H1 (cell line): ENCODE results near the gene CCDC80. TPM values are rescaled to one million over a fixed set of nuclear protein-coding genes. Genes with fewer than 3 reads are reported as not detected.

ENCODE experiments used
- CTCF ChIA-PET: fragments of 300-600 bp; sonication (Branson Sonifier 250); formaldehyde crosslinking; loops from one replicate; lab custom pipeline; 2021; ENCODE audit not compliant: partially characterized antibody; lab: Charles Lee
- POLR2A ChIA-PET: fragments of 300-600 bp; sonication (Branson Sonifier 250); formaldehyde crosslinking; loops from one replicate; lab custom pipeline; 2021; ENCODE audit warnings: inconsistent platforms; ENCODE audit not compliant: partially characterized antibody; lab: Charles Lee
- DNase-seq, 2 experiments: peaks; one replicate each; pipeline versions ENCODE4 v3.0.0 to v3.0.0-alpha.2; 2010 to 2022; ENCODE audit warnings: low spot score in 2 of 2, low read depth in 1 of 2, mixed read lengths in 1 of 2
- FAIRE-seq: peaks from 2 replicates; lab custom pipeline; 2011; peaks lifted over from hg19 to GRCh38; lab: Jason Lieb, UNC
- H2AFZ ChIP-seq: 2 replicates; pipeline ENCODE4 v1.8.1; 2012; ENCODE audit warnings: low read length, inconsistent platforms
- H2AK5ac ChIP-seq: 2 replicates; pipeline ENCODE4 v1.6.1; 2013; ENCODE audit warnings: low read depth, low read length
- H2BK120ac ChIP-seq: replicated peaks from 2 replicates; pipeline ENCODE3; 2013; ENCODE audit warnings: low read depth, low read length, inconsistent platforms
- H2BK12ac ChIP-seq: 2 replicates; pipeline ENCODE4 v1.6.1; 2013; ENCODE audit warnings: low read depth, low read length
- H2BK15ac ChIP-seq: 2 replicates; pipeline ENCODE4 v1.6.1; 2013; ENCODE audit warnings: low read length
- H2BK20ac ChIP-seq: 2 replicates; pipeline ENCODE4 v1.6.1; 2013; ENCODE audit warnings: low read length
- H2BK5ac ChIP-seq: 2 replicates; pipeline ENCODE4 v1.6.1; 2013; ENCODE audit warnings: low read depth, low read length
- H3K14ac ChIP-seq: 2 replicates; pipeline ENCODE4 v1.6.1; 2013; ENCODE audit warnings: inconsistent platforms; ENCODE audit not compliant: insufficient read length
- H3K18ac ChIP-seq: 2 replicates; pipeline ENCODE4 v1.6.1; 2013; ENCODE audit warnings: low read length; ENCODE audit errors: extremely low read depth
- H3K23ac ChIP-seq: 2 replicates; pipeline ENCODE4 v1.6.1; 2013; ENCODE audit warnings: inconsistent platforms; ENCODE audit not compliant: insufficient read length
- H3K23me2 ChIP-seq: 2 replicates; pipeline ENCODE4 v1.6.1; 2013; ENCODE audit warnings: low read depth, low read length
- H3K27ac ChIP-seq: 2 replicates; pipeline ENCODE4 v1.6.1; 2011; ENCODE audit warnings: low read depth, low read length, inconsistent platforms
- H3K27me3 ChIP-seq, 4 experiments: replicated peaks in 1 of 4; 1 replicate in 1 of 4; 2 replicates in 3 of 4; pipeline versions ENCODE4 v1.6.1 to v1.8.1; 2011 to 2013; ENCODE audit warnings: low read length in 3 of 4, mild to moderate bottlenecking in 3 of 4, inconsistent platforms in 2 of 4, mixed read lengths in 2 of 4, moderate library complexity in 1 of 4; ENCODE audit not compliant: control insufficient read depth in 3 of 4, insufficient read depth in 3 of 4; ENCODE audit errors: extremely low read depth in 1 of 4
- H3K36me3 ChIP-seq, 4 experiments: 2 replicates each; pipeline versions ENCODE4 v1.6.1 to v1.8.1; 2011 to 2013; ENCODE audit warnings: mild to moderate bottlenecking in 4 of 4, low read length in 3 of 4, moderate library complexity in 2 of 4, control low read depth in 1 of 4, inconsistent platforms in 1 of 4; ENCODE audit not compliant: insufficient read depth in 4 of 4, control insufficient read depth in 2 of 4
- H3K4ac ChIP-seq: replicated peaks from 2 replicates; pipeline ENCODE3; 2013; ENCODE audit warnings: low read length, low read depth, mixed read lengths, inconsistent platforms; ENCODE audit not compliant: insufficient read length
- H3K4me1 ChIP-seq, 4 experiments: replicated peaks in 1 of 4; 1 replicate in 1 of 4; 2 replicates in 3 of 4; pipeline versions ENCODE4 v1.6.1 to v1.8.1; 2011 to 2013; ENCODE audit warnings: low read length in 3 of 4, inconsistent platforms in 2 of 4, mixed read lengths in 1 of 4; ENCODE audit not compliant: insufficient read depth in 4 of 4, control insufficient read depth in 3 of 4
- H3K4me2 ChIP-seq, 2 experiments: 2 replicates each; pipeline versions ENCODE4 v1.6.1 to v1.8.1; 2011 to 2013; ENCODE audit warnings: low read depth in 2 of 2, low read length in 2 of 2, control low read depth in 1 of 2, inconsistent platforms in 1 of 2, mild to moderate bottlenecking in 1 of 2; ENCODE audit not compliant: insufficient read depth in 1 of 2
- H3K4me3 ChIP-seq, 4 experiments: fragments of 200-600, 300-600 bp in 1 of 4; sonication (generic), shearing (Covaris generic), sonication (Bioruptor Twin) in 1 of 4; 2 replicates each; pipeline versions ENCODE4 v1.5.1 to v1.8.1; 2011 to 2016; ENCODE audit warnings: low read length in 4 of 4, low read depth in 3 of 4, control low read depth in 2 of 4, inconsistent platforms in 2 of 4, mild to moderate bottlenecking in 2 of 4, mixed read lengths in 1 of 4, moderate library complexity in 1 of 4; ENCODE audit not compliant: insufficient read depth in 2 of 4; ENCODE audit errors: extremely low read depth in 1 of 4
- H3K56ac ChIP-seq: replicated peaks from 2 replicates; pipeline ENCODE3; 2013; ENCODE audit warnings: low read depth, mild to moderate bottlenecking, mixed read lengths, low read length, inconsistent platforms; ENCODE audit not compliant: insufficient read length
- H3K79me1 ChIP-seq: 2 replicates; pipeline ENCODE4 v1.6.1; 2013; ENCODE audit warnings: low read depth, low read length, control low read depth
- H3K79me2 ChIP-seq, 2 experiments: 2 replicates each; pipeline versions ENCODE4 v1.6.1 to v1.8.1; 2012 to 2013; ENCODE audit warnings: low read length in 2 of 2, mild to moderate bottlenecking in 2 of 2, inconsistent platforms in 1 of 2; ENCODE audit not compliant: insufficient read depth in 2 of 2, control insufficient read depth in 1 of 2
- H3K9ac ChIP-seq, 4 experiments: replicated peaks in 1 of 4; 1 replicate in 1 of 4; 2 replicates in 3 of 4; pipeline versions ENCODE4 v1.6.1 to v1.8.1; 2011 to 2013; ENCODE audit warnings: low read depth in 3 of 4, low read length in 3 of 4, control low read depth in 2 of 4, mild to moderate bottlenecking in 2 of 4, moderate library complexity in 2 of 4, inconsistent platforms in 1 of 4; ENCODE audit errors: extremely low read depth in 1 of 4
- H3K9me3 ChIP-seq, 2 experiments: 2 replicates each; pipeline versions ENCODE4 v1.6.1 to v1.8.1; 2012 to 2013; ENCODE audit warnings: mild to moderate bottlenecking in 2 of 2, moderate library complexity in 2 of 2, control low read depth in 1 of 2, inconsistent platforms in 1 of 2, low read depth in 1 of 2, low read length in 1 of 2, mixed read lengths in 1 of 2; ENCODE audit not compliant: insufficient read depth in 2 of 2
- H4K20me1 ChIP-seq, 2 experiments: replicated peaks in 1 of 2; 2 replicates each; pipeline versions ENCODE3 to v1.8.1; 2011 to 2013; ENCODE audit warnings: inconsistent platforms in 2 of 2, low read length in 2 of 2, mild to moderate bottlenecking in 1 of 2; ENCODE audit not compliant: insufficient read depth in 2 of 2, control insufficient read depth in 1 of 2
- H4K5ac ChIP-seq: 2 replicates; pipeline ENCODE4 v1.6.1; 2013; ENCODE audit warnings: low read length, low read depth, mixed read lengths, inconsistent platforms; ENCODE audit not compliant: insufficient read length
- H4K8ac ChIP-seq: 2 replicates; pipeline ENCODE4 v1.8.0; 2013; ENCODE audit warnings: mild to moderate bottlenecking, moderate library complexity, low read length, inconsistent platforms; ENCODE audit not compliant: insufficient read depth; ENCODE audit errors: extremely low read depth
- H4K91ac ChIP-seq: replicated peaks from 2 replicates; pipeline ENCODE3; 2013; ENCODE audit warnings: low read length, mixed read lengths, inconsistent platforms; ENCODE audit not compliant: insufficient read length
- BACH1 ChIP-seq: IDR thresholded peaks from 2 replicates; pipeline ENCODE4 v1.6.1; 2012; ENCODE audit warnings: low read length, improper control_type of control experiment
- CREB1 ChIP-seq: IDR thresholded peaks from 2 replicates; pipeline ENCODE4 v1.6.1; 2012; ENCODE audit warnings: inconsistent platforms
- EP300 ChIP-seq, 2 experiments: IDR thresholded peaks; 1 replicate in 1 of 2; 2 replicates in 1 of 2; pipeline ENCODE4 v1.6.1; 2011 to 2012; ENCODE audit warnings: low read depth in 2 of 2, low read length in 2 of 2, mild to moderate bottlenecking in 2 of 2, borderline replicate concordance in 1 of 2, inconsistent platforms in 1 of 2, moderate library complexity in 1 of 2
- HDAC2 ChIP-seq, 2 experiments: fragments of 300-600 bp in 1 of 2; sonication (generic) in 1 of 2; IDR thresholded peaks; 2 replicates each; pipeline ENCODE4 v1.6.1; 2011 to 2012; ENCODE audit warnings: low read depth in 2 of 2, low read length in 2 of 2, mild to moderate bottlenecking in 2 of 2, moderate library complexity in 2 of 2, borderline replicate concordance in 1 of 2, inconsistent platforms in 1 of 2
- JUN ChIP-seq: IDR thresholded peaks from 2 replicates; pipeline ENCODE4 v1.6.1; 2011; ENCODE audit warnings: low read depth, mild to moderate bottlenecking, improper control_type of control experiment, low read length
- KDM1A ChIP-seq: fragments of 200-600, 300-600 bp; sonication (generic); IDR thresholded peaks from 2 replicates; pipeline ENCODE4 v1.7.1; 2016; ENCODE audit warnings: mild to moderate bottlenecking, low read length, borderline replicate concordance
- POLR2AphosphoS5 ChIP-seq: IDR thresholded peaks from 2 replicates; pipeline ENCODE4 v1.6.1; 2011; ENCODE audit warnings: low read depth, low read length
- RBBP5 ChIP-seq: IDR thresholded peaks from 2 replicates; pipeline ENCODE4 v1.7.1; 2012; ENCODE audit warnings: low read depth, mild to moderate bottlenecking, inconsistent platforms, low read length, moderate library complexity, borderline replicate concordance
- SAP30 ChIP-seq: fragments of 300-600 bp; sonication (generic); IDR thresholded peaks from 2 replicates; pipeline ENCODE4 v1.7.1; 2012; ENCODE audit warnings: low read length, moderate library complexity, mild to moderate bottlenecking, inconsistent platforms; ENCODE audit not compliant: insufficient read depth, insufficient replicate concordance
- SIN3A ChIP-seq, 2 experiments: IDR thresholded peaks in 1 of 2; conservative IDR thresholded peaks in 1 of 2; 2 replicates each; pipeline ENCODE4 v1.6.1; 2011 to 2012; ENCODE audit warnings: low read length in 2 of 2, improper control_type of control experiment in 1 of 2, low read depth in 1 of 2, mild to moderate bottlenecking in 1 of 2
- SP1 ChIP-seq: IDR thresholded peaks from 2 replicates; pipeline ENCODE4 v1.6.1; 2011; ENCODE audit warnings: low read depth, low read length
- TCF12 ChIP-seq: IDR thresholded peaks from 2 replicates; pipeline ENCODE4 v1.6.1; 2011; ENCODE audit warnings: low read depth, mild to moderate bottlenecking, low read length
- TEAD4 ChIP-seq: IDR thresholded peaks from 2 replicates; pipeline ENCODE4 v1.6.1; 2012; ENCODE audit warnings: low read depth, low read length, inconsistent platforms, mixed read lengths
- WGBS, 2 experiments: shearing (Covaris generic) in 1 of 2; methylation state at CpG; one replicate each; pipeline versions ENCODE4 v1.1.6 to v1.1.7; 2013 to 2015; ENCODE audit warnings: low lambda C conversion rate in 2 of 2, mixed read lengths in 2 of 2, inconsistent platforms in 1 of 2, low coverage in 1 of 2, missing lambda C conversion rate in 1 of 2; ENCODE audit not compliant: insufficient replicate concordance in 2 of 2, insufficient coverage in 1 of 2, insufficient read length in 1 of 2; ENCODE audit errors: extremely low coverage in 1 of 2, missing lambda C conversion rate in 1 of 2; 5-methylcytosine and 5-hydroxymethylcytosine counted together
- polyA plus RNA-seq, 7 experiments: library from polyadenylated mRNA; depleted of rRNA in 3 of 7; stranded (reverse) in 5 of 7; unstranded in 2 of 7; fragments of >200 nt in 5 of 7; fragments of 200-250 nt in 2 of 7; gene quantifications; 1 replicate in 5 of 7; 2 replicates in 1 of 7; 4 replicates in 1 of 7; pipeline versions ENCODE4 v1.2.1 to v1.2.3, GENCODE V29; 2011 to 2013; ENCODE audit warnings: missing spikeins in 2 of 7, mixed read lengths in 2 of 7
- total RNA-seq: library from RNA; stranded (reverse); fragmentation: NEBNext Ultra II Directional; extraction: Animal tissue kit (Norgen Biotek cat#: 25700); gene quantifications from 2 replicates; pipeline ENCODE4 v1.2.1, GENCODE V29; 2021

Gene CCDC80
- total and polyA plus RNA-seq, 2 of the 8 experiments (the other 6 are each of a cell fraction or from before 2014, with no cell fraction given): 1.1 to 12.9 TPM

DNA sequence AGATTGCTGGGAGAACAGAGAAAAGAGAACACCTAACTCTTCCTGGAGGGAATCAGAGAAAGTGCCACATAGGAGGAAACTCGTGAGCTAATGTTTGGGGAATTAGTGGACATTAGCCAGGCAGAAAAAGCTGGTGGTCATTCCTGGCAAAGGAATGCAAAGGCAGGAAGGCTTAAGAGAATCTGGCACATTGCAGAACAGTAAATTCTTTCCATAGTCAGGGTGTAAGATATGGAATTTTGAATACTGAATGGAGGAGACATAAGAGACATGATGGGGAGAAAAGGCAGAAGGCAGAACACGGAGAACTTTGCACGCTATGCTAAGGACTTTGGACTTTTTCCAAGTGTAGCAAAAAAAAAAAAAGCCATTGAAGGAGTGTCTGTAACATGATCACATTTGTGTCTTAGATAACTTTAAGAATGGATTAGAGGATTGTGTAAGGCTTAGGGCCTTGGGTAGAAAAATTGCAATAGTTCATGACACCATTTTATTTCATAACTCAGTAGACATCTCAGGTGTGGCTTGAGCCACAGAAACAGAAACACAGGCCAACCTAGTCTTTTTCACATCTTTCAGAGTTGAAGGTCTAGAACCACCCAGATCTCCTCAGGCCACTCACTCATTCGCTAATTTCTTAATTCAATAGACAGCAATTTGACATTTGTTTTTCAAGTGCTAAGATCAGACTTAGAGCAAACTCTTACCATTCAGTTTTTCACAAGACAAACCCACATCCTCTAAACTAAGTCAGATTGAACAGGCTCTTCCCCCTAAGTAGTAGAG, 31.2 kb upstream of the CCDC80 start:
- no peaks in the 10 kb centered on the region for H3K79me2 ChIP-seq
- no peak overlapping the region for H2BK120ac ChIP-seq
- no peak overlapping the region for H2BK20ac ChIP-seq
- no peak overlapping the region for H4K91ac ChIP-seq
- no peaks in the 10 kb centered on the region for H3K23me2 ChIP-seq
- H4K5ac ChIP-seq: no peak overlapping the region
- no peak overlapping the region for H3K23ac ChIP-seq
- H3K56ac ChIP-seq: no peak overlapping the region
- H3K4ac ChIP-seq: no peak overlapping the region
- no peak overlapping the region for H3K14ac ChIP-seq
- H2AFZ ChIP-seq: no peak overlapping the region
- H4K8ac ChIP-seq: no peak overlapping the region
- POLR2A ChIA-PET: no interaction called here
- H4K20me1 ChIP-seq: no peaks in the 10 kb centered on the region
- DNase-seq (no peak), FAIRE-seq (no peak)
- no peak overlapping the region for H2BK12ac ChIP-seq
- WGBS, 2 experiments: 86% methylated on average over 4 of the region's 4 CpGs; no CpG with 5 or more reads in 1 of the 2 experiments
- H3K79me1 ChIP-seq: no peaks in the 10 kb centered on the region
- no peak overlapping the region for H2BK15ac ChIP-seq
- no peaks in the 10 kb centered on the region for H3K27me3 ChIP-seq
- H3K4me1 ChIP-seq: peaks cover 0 to 9% (median 2%) of the 10 kb centered on the region in 4 experiments; a peak in 4 of 7 replicates
- no peak overlapping the region for H3K4me3 ChIP-seq
- no peak overlapping the region for H3K27ac ChIP-seq
- no peak overlapping the region for H2BK5ac ChIP-seq
- H3K4me2 ChIP-seq: no peak overlapping the region
- no peaks in the 10 kb centered on the region for H3K9me3 ChIP-seq
- no peak overlapping the region for H3K18ac ChIP-seq
- H3K36me3 ChIP-seq: no peaks in the 10 kb centered on the region
- CTCF ChIA-PET: interaction anchor here (0.7 to 1.2 kb wide), 3 partner anchors 40 to 535 kb away, joined by 3 read pairs; no protein-coding TSS in a partner anchor
- H2AK5ac ChIP-seq: no peak overlapping the region
- no peak overlapping the region for H3K9ac ChIP-seq
- TF ChIP-seq SIN3A (conservative IDR thresholded peaks at IDR 0.05 in 1 of 2, IDR thresholded peaks at IDR 0.05 in 1 of 2; ENCODE audit: low read depth in 1 of 2, low read length in 2 of 2) (no peak), EP300 (IDR thresholded peaks at IDR 0.05; ENCODE audit: borderline replicate concordance in 1 of 2, low read depth in 2 of 2, low read length in 2 of 2) (no peak), KDM1A (no peak), SAP30 (no peak), JUN (no peak), POLR2AphosphoS5 (no peak), TEAD4 (no peak), HDAC2 (IDR thresholded peaks at IDR 0.05; ENCODE audit: borderline replicate concordance in 1 of 2, low read depth in 2 of 2, low read length in 2 of 2) (no peak), BACH1 (no peak), TCF12 (no peak), CREB1 (no peak), RBBP5 (no peak), SP1 (no peak)
